ENCODE data around the gene MMRN2.
A peak's percentile ranks its signal among the peaks of the same experiment; 100 is the strongest.
"Not testable (repeated sequence)": the region's sequence is repeated elsewhere in the genome, so short reads cannot be mapped to it uniquely, and the experiment has no call there.

MMRN2 gene

DNA sequence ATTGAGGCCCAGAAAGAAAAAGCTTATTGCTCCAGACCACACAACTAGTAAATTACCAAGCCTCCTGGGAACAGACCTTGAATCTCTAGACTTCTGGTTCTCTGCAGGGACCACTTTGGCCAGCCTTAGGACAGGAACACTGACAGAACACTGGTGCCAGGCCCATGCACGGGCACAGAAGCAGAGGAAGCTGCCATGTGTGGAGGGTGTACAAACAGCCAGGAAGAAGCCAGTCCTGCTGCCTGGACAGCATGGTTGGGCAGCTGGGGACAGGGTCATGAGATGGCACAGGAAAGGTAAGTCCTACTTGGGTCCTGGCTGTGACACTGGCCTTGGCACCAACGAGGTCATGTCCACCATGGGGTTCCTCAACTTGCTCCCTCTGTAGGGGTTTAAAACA is 19.2 kb downstream of the MMRN2 start:
- no peak for DNase-seq

DNA sequence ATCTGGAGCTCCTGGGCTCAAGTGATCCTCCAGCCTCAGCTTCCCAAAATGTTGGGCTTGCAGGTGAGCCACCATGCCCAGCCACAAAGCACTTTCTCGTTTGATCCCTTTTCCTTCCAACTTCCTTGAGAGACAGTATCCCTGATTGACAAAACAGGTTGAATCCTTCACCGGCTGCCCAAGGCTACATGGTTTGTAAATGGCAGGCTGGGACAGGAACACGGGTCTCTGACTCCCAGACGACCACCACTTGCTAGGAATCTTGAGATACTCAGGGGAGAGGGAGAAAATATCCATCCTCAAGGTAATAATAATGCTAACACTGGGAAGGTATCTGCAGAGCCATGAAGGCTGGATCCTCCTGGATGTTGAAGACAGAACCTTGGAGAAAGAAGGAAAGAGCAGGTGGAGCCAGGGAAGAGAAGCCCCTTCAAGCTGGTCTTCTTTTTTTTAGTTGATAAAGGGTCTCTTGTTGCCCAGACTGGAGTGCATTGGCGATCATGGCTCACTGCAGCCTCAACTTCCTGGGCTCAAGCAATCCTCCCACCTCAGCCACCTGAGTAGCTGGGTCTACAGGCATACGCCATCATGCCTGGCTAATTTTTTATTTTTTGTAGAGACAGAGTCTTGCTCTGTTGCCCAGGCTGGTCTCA is 19.8 kb downstream of the MMRN2 start:
- DNase-seq, result no peak

DNA sequence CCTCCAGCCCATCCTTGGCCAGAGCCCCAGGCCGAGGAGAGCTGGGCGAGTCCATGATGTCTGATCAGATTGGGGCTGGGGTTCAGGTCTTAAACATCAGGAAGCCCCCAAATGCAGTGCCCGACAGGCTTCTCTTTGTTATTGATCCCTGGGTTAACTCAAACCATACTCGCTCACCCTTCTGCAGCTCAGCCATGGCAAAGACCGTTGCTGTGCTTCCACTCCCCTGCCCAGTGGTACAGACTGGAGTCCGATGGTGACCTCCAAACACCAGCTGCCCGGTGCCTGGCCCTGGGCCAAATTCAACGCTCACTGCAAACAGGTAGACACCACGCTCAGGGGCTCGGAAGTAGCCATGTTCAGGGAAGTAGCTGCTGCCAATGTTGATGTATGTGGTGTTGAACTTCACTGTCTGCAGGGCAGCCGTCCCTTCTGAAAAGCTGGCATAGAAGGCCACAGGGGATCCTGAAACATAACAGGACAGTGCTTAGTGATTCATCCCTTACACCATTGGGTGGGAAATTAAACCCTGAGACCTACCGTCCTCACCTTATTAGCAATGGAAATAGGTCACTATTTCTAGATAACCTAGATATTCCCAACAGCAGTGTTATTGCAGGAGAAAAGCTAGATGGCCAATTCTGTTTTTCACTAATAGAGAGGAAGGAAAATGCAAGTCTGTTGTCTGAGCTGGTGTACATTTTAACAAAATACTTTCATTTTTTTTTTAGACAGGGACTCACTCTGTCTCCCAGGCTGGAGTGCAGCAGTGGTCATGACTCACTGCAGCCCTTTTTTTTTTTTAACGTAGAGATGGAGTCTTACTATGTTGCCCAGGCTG is 20.5 kb downstream of the MMRN2 start:
- DNase-seq, result no peak

DNA sequence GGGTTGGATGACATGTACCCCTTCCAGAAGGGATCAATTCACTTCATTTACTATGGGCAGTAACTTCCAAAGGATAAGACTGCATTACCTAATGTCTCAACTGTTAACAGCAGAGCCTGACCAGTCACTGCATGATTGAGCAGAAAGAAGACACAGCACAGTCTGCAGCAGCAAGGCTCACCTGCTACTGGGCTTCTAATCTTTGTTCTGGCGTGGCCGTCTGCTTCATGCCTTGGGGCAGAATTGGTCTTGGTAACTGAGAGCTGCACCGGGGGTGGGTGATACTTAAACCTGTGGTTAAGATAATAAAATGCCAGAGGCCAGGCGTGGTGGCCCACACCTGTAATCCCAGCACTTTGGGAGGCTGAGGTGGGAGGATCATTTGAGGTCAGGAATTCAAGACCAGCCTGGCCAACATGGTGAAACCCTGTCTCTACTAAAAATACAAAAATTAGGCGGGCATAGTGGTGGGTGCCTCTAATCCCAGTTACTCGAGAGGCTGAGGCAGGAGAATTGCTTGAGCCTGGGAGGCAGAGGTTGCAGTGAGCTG is 23.2 kb downstream of the MMRN2 start:
- DNase-seq, result not testable (repeated sequence)

DNA sequence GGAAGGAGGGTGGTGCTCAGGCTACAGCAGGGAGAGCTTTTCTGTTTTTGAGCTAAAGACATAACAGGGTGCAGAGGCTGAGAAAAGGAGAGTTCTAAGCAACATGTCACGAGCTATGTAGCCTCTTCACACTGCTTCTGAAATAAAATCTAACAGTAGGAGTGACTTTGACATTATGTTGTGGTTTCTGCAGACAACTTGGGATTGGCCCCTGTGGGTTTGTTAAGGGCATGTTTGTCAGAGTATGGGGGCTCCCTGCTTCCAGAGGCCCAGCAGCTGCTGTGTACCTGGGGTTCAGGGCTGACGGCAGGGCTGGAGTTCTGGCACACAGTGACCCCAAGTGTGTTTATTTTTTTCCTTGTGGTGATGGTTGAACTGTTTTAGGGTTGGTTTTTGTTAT is 24.7 kb downstream of the MMRN2 start:
- no peak for DNase-seq

DNA sequence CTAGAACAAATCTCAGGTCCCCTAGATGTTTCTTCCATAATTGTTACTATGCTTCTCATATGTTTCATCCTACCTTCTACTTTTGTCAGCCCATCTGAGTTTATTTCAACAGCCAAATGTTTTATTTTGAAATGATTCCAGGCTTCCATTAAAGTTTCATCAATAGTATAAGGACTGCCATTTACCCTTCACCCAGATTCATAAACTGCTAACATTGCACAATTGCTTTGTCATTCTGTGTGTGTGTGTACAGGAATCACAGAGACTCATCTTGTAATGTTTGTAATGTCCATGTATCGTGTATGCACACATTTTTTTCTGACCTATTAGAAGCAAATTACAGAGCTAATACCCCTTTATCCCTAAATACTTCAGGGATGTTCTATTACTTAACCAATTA is 25.5 kb downstream of the MMRN2 start:
- peak in 1 of 2 donors; percentile 14 for DNase-seq

DNA sequence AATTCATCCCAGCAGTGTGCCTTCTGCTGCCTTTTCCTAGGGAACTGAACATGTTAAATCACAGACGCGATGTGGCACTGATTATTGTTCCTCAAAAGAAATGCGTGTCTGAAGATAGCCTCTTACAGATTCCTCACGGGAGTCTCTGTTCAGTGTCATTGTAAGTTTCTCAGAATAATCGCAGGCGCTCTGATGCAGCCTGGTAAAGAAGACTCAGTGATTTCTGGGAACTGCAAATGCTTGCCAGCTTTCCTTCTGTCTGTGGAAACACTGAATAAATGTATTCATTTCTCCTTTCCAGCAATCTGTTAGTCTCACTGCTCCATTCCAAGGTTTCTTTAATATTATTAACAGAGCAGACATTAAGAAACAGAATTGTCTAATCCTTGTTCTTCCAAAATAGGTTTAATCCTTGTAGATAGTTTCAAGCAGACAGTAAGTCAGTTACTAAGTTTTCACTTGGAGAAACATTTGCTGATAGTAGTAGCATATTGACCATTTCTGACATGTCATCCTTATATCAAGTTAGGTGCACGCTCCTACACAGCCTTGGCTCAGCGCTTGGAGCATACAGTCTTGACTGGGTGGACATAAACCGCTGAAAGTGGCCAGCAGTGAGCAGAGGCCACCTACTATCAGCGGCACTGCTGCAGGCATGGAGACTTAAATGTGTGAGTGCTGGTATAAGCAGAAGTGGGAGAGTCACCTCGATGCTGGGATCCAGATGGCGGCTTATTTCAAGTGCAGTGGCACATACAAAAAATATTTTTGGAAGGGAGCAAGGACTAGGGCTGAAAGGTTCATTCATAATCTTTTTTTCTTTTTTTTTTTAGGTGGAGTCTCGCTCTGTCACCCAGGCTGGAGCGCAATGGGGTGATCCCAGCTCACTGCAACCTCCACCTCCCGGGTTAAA is 27.7 kb downstream of the MMRN2 start:
- DNase-seq, result no peak

DNA sequence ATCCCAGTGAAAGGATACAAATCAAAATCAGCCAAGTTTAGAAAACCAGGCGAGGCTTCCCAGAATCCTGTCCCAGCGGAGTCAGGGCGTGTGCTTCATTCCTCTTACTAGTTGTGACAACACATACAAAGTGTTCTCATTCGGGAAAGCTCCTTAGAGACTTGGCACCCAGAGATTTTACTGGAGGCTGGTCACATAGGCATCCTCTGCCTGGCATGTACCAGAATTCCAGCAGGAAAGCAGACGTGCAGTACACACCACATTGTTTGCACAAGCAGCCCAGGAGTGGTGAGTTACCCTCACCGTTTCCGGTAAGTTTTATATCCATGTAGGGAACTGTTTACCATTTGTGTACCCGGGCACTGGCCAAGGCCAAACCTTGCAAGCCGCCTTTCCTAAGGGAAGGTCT is 34.9 kb downstream of the MMRN2 start:
- no peak for DNase-seq

DNA sequence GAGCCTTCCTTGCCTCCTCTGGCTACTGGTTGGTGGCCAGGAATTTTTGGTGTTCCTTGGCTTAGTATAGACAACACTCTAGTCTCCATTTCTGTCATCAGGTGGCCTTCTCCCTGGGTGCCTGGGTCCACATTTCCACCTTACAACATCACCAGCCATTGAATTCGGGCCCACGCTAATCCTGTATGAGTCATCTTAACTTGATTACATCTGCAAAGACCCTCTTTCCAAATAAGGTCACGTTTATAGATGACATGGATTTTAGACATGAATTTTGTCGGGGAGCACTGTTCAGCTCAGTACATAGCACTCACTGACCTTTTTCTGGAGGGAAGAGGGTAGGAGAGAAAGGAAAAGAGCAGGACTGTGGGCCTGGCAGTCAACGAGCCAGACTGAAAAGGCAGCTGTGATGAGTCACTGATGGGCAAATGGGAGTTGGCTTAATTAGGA is 39.4 kb downstream of the MMRN2 start:
- DNase-seq, result no peak

DNA sequence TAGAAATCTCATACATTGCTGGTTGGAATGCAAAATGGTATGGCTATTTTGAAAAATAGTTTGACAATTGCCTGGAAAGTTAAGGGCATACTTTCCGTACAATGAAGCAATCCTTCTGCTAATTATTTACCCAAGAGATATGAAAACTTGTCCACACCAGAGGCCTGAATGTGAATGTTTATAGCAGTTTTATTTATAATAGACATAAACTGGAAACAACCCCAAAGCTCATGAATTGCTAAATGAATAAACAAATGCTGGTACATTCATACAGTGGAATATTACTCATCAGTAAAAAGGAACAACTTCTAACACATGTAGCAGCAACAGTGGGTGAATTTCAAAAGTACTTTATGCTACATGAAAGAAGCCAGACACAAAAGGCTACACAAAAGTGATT is 42.7 kb downstream of the MMRN2 start:
- DNase-seq, result no peak

DNA sequence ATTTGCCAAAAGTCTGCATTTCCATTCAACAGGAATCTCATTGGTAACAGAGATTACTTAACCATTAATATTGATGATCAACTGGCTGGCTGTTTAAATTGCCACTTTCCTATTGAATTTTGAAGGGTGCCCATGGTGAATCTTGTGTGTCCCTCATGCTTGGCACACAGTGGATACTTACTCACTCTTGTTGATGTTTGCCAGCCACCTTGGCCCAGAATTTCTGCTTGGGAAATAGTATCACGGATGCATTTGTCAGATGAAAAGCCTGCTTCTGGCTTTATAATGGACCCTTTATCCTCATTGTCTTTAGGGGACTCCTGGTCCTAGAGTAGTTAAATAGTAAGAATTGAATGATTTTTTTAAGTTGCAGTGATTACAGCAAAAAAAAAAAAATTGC is 52.0 kb downstream of the MMRN2 start:
- DNase-seq, result no peak

DNA sequence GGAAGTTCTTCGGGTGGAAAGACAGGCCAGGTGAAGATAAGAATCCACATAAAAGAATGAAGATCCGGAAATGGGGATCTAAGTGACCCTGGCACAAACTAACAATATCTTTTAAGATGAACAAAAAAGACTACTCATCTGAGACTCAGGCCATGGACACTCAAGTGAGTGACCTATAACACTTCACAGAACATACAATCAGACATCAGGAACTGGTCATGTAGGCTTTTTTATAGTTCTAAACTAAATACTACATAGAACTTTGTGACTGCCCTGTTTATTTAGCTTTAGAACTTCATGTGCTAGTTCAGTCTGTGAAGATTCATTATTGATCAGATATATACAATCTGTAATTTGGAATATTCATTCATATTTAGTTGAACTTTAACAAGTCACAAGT is 52.8 kb downstream of the MMRN2 start:
- no peak for DNase-seq

DNA sequence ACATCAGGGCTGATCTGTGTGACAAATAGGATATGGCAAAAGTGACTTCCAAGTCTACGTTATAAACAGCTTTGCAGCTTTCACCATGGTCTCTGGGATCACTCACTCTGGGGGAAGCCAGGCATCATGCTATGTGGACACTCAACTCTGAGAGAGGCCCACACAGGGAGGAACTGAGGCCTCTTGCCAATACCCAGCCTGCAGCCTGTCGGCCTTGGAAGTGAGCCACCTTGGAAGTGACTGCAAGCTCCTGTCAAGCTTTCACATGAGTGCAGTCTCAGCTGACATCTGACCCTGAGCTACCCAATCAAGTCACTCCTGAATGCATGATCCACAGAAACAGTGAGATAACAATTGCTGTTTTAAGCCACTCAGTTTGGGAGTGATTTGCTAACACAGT is 56.5 kb downstream of the MMRN2 start:
- DNase-seq, result no peak

DNA sequence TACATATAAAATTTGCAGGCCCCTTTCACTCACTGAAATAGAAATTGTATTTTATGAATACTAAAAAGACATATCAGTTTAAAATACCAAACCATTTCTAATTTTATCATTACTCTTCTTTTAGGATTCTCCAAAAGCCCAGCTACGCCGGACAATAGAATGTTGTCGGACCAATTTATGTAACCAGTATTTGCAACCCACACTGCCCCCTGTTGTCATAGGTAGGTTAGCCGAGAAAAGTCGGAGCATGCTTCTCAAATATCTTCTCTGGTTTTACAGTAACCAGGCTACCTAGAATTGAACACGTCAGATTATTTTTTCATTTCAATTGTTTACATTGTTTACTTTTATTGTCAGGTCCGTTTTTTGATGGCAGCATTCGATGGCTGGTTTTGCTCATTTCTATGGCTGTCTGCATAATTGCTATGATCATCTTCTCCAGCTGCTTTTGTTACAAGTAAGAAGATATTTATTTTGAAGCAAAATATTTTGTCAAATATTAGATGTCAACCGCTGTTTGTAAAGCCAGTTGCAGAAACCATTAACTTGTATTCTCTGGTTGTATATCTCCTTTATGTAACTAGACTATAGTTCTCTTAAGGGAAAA is 57.6 kb downstream of the MMRN2 start:
- peak; percentile 54 to 70 for DNase-seq

DNA sequence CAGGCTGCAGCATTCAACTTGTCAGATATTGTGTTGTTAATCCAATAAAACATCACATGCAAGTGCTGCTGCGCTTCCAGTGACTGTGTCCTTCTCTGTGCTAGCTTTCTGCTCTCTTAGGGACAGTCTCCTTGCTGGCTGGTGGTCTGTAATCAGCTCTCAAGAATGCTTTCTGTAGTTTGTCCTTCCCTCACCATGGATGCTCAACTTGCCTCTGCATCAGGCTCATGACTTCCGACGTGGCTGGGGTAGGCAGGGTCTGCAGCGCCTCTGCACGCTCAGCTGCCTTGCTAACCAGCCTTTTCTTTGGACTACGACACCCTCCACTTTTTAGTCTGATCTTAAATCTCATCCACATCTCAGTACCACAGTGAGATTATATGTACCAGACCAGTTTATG is 58.3 kb downstream of the MMRN2 start:
- no peak for DNase-seq

DNA sequence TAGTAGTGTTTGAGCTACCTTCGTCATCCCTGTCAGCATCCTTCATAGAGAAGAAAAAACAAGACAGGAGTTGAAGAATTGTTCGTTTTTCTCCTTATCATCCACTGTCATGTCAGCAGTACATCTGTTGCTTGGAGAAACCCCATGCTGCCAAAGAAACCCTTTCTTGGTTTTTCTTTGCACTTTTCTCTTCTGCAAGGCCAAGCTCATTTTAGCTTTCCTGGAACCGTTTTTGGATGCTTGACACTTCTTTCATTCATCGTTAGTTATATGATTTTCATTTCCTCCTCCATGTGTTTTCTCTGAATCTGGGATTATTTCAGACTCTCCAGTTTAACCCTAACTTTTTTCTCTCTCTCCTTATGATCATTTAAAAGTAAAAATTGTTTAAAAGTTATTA is 58.9 kb downstream of the MMRN2 start:
- DNase-seq, result no peak

DNA sequence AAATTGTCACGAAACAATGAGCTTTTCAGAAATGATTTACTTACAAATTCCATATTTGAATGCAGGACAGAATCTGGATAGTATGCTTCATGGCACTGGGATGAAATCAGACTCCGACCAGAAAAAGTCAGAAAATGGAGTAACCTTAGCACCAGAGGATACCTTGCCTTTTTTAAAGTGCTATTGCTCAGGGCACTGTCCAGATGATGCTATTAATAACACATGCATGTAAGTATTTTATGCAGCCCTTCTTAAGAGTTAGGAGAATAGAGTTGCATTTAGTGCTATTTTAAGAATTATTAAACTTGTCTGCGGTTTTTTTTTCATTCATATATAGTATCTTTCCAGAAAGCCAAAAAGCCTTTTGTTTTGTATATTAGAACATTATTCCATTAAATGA is 67.4 kb downstream of the MMRN2 start:
- no peak for DNase-seq

DNA sequence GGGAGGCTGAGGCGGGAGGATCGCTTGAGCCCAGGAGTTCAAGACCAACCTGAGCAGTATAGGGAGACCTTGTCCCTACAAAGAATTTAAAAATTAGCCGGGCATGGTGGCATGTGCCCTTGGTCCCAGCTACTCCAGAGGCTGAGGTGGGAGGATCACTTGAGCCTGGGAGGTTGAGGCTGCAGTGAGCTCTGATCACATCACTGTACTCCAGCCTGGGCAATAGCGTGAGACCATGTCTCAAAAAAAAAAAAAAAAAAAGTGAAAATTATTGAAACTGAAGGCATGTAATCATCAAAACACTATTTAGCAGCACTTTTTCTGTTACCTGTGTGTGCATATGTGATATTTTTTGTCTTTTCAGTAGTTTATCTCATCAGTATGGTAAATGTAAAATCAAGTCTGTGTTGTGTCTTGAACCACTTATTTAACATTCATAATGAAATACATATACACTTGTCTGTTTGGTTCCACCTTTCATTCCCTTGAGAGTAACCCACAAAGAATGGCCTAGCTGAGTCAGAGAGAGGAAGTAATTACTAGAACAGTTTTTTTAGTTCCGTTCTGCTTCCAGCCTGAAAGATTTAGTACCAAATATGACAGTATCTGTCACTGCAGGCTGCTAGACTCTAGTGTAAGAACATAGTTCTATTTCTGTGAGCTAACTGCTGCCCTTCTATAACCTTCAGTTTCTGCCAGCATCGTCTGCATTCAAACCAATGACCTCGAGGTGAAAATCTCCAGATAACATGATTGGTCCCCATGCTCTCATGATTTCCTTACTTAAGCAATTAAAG is 68.6 kb downstream of the MMRN2 start:
- peak; percentile 53 to 64 for DNase-seq

Measured in inflammatory macrophage (primary cell).